ENCODE measurements around the gene PGM5. TPM values are rescaled to one million over a fixed set of nuclear protein-coding genes. Genes with fewer than 3 reads are reported as not detected.

PGM5 gene
- total and polyA plus RNA-seq, 4 donors = 4.3 to 51.7 (median 12.0) TPM

DNA sequence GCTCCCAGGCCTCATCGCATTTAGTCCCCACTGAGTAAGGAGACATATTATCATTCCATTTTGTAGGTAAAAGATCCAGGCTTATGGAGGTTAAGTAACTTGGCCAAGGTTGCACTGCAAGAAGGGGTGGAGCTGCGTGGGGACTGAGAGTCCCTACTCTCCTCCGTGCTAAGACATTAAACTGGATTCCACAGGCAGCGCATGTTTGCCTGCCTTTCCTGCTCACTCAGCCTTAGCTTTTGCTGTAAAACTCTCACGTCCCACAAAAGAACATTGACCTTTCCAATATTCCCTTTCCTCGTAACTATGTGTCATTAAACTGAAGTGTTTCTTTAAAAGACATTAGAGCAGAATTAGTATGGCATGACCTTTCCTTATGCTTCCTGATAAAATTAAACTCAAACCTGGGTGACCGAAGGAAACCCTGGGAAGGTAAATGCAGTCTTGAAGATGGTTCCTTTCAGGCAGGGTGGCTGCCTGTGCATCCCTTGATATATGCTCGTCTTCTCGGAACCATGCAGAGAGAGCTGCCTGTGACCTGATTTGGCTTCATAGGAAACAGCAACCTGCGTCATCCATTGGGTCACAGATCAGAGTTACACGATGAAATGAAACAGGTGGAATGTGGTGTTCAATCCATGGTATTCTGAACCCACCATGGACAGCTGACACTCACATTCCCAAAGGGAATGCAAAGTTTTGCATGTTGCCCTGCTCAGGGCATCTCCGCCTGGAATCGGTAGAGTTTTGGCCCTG, 98.3 kb downstream of the PGM5 start:
- H3K27ac ChIP-seq (ENCODE audit: low read depth in 1 of 2, low read length in 1 of 2) = no peak overlapping the region
- no peak for DNase-seq

DNA sequence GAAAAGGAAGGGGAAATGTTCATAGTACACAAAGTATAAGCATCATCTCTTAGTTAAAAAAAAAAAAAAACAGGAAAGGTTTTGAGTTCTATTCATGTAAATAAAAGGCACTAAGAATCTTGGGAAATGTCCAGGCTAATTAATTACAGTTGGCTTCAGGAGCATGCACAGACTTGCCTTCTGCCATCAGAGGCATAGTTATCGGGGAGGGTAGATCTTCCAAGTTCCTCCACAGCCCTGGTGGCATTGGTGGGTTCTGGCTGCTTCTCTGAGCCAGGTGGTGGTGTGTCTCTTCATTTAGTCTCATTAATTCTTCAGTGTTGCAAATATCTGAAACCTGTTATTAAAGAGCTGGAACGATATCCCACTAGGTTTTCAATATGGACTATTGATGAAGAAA, 99.0 kb downstream of the PGM5 start:
- no peaks in the 10 kb centered on the region for H3K27me3 ChIP-seq (ENCODE audit: control insufficient read depth in 3 of 3, insufficient read depth in 3 of 3, low read length in 2 of 3)
- H3K9me3 ChIP-seq (ENCODE audit: control insufficient read depth in 4 of 4, insufficient read depth in 3 of 4, low read length in 3 of 4) = peaks cover 0 to 1% (median 0%) of the 10 kb centered on the region in 4 donors
- H3K4me1 ChIP-seq (ENCODE audit: control insufficient read depth in 5 of 5, insufficient read depth in 5 of 5, low read length in 5 of 5) = peaks cover 0 to 14% (median 7%) of the 10 kb centered on the region in 5 donors
- H3K27ac ChIP-seq (ENCODE audit: low read depth in 1 of 2, low read length in 1 of 2) = no peak overlapping the region
- no peak overlapping the region for H3K9ac ChIP-seq (ENCODE audit: insufficient read depth in 1 of 2, low read length in 2 of 2)
- WGBS, 2 donors = 68 to 81% methylated on average over 2 of the region's 2 CpGs
- DNase-seq = no peak
- peaks cover 0 to 2% (median 0%) of the 10 kb centered on the region in 4 donors for H3K36me3 ChIP-seq (ENCODE audit: control insufficient read depth in 4 of 4, insufficient read depth in 4 of 4, low read length in 4 of 4)
- TF ChIP-seq, protein P1, sequence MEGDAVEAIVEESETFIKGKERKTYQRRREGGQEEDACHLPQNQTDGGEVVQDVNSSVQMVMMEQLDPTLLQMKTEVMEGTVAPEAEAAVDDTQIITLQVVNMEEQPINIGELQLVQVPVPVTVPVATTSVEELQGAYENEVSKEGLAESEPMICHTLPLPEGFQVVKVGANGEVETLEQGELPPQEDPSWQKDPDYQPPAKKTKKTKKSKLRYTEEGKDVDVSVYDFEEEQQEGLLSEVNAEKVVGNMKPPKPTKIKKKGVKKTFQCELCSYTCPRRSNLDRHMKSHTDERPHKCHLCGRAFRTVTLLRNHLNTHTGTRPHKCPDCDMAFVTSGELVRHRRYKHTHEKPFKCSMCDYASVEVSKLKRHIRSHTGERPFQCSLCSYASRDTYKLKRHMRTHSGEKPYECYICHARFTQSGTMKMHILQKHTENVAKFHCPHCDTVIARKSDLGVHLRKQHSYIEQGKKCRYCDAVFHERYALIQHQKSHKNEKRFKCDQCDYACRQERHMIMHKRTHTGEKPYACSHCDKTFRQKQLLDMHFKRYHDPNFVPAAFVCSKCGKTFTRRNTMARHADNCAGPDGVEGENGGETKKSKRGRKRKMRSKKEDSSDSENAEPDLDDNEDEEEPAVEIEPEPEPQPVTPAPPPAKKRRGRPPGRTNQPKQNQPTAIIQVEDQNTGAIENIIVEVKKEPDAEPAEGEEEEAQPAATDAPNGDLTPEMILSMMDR (IDR thresholded peaks at IDR 0.05; ENCODE audit: control extremely low read depth, extremely low read depth) = no peak
- H3K4me3 ChIP-seq = no peak overlapping the region
- ATAC-seq (ENCODE audit: insufficient read depth, low FRiP score) = no peak

More for the DNA sequence above, 98.3 kb downstream of the PGM5 start:
- TF ChIP-seq, protein P1 (IDR thresholded peaks at IDR 0.05; ENCODE audit: control extremely low read depth, extremely low read depth) = no peak
- H3K9me3 ChIP-seq (ENCODE audit: control insufficient read depth in 4 of 4, insufficient read depth in 3 of 4, low read length in 3 of 4) = peaks cover 0 to 1% (median 0%) of the 10 kb centered on the region in 4 donors
- no peak for ATAC-seq (ENCODE audit: insufficient read depth, low FRiP score)
- no peak overlapping the region for H3K9ac ChIP-seq (ENCODE audit: insufficient read depth in 1 of 2, low read length in 2 of 2)
- no peaks in the 10 kb centered on the region for H3K27me3 ChIP-seq (ENCODE audit: control insufficient read depth in 3 of 3, insufficient read depth in 3 of 3, low read length in 2 of 3)
- no peak overlapping the region for H3K4me3 ChIP-seq
- peaks cover 0 to 14% (median 7%) of the 10 kb centered on the region in 5 donors for H3K4me1 ChIP-seq (ENCODE audit: control insufficient read depth in 5 of 5, insufficient read depth in 5 of 5, low read length in 5 of 5)
- WGBS, 2 donors = 79 to 84% methylated on average over 13 of the region's 13 CpGs
- peaks cover 0 to 2% (median 0%) of the 10 kb centered on the region in 4 donors for H3K36me3 ChIP-seq (ENCODE audit: control insufficient read depth in 4 of 4, insufficient read depth in 4 of 4, low read length in 4 of 4)

DNA sequence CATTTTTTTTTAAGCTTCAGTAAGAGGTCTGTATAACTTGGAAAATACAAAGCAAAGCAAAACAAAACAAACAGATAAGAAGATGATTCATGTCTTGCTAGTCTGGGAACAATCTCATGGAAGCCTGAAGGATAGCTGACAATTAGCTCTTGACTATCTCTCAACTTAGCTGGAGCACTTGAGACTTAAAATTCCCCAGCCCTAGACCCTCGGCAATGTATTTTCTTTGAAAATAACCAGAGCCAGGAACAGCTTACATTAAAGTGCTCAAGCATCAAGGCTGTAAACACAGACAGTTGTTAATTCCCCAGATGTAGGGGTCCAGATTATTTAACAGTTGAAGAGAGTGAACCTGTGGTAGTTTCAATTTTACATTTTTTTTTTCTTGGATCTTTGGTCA, 101.4 kb downstream of the PGM5 start:
- DNase-seq (peak in 1 of 3 donors; percentile 46), ATAC-seq (ENCODE audit: insufficient read depth, low FRiP score) (no peak)
- peak overlapping the region in 1 of 2 donors; percentile 26 for H3K9ac ChIP-seq (ENCODE audit: insufficient read depth in 1 of 2, low read length in 2 of 2)
- no peaks in the 10 kb centered on the region for H3K36me3 ChIP-seq (ENCODE audit: control insufficient read depth in 4 of 4, insufficient read depth in 4 of 4, low read length in 4 of 4)
- 68 to 82% methylated on average over 1 of the region's 1 CpG for WGBS, 2 donors
- H3K4me1 ChIP-seq (ENCODE audit: control insufficient read depth in 5 of 5, insufficient read depth in 5 of 5, low read length in 5 of 5) = peaks cover 4 to 31% (median 16%) of the 10 kb centered on the region in 5 donors
- H3K4me3 ChIP-seq = no peak overlapping the region
- H3K27me3 ChIP-seq (ENCODE audit: control insufficient read depth in 3 of 3, insufficient read depth in 3 of 3, low read length in 2 of 3) = no peaks in the 10 kb centered on the region
- TF ChIP-seq, protein P1 (IDR thresholded peaks at IDR 0.05; ENCODE audit: control extremely low read depth, extremely low read depth) = no peak
- peak overlapping the region in 1 of 2 donors; percentile 29 for H3K27ac ChIP-seq (ENCODE audit: low read depth in 1 of 2, low read length in 1 of 2)
- peaks cover 0 to 1% (median 0%) of the 10 kb centered on the region in 4 donors for H3K9me3 ChIP-seq (ENCODE audit: control insufficient read depth in 4 of 4, insufficient read depth in 3 of 4, low read length in 3 of 4)

Measured in lung (tissue), 12 donors.